Activated naive CD4-positive, alpha-beta T cell treated with anti-CD3 and anti-CD28 coated beads, Interleukin-2, amount 50 U/mL, for 24 hours (primary cell): ENCODE results near the gene DEFB131A.
"Not testable (repeated sequence)": the region's sequence is repeated elsewhere in the genome, so short reads cannot be mapped to it uniquely, and the experiment has no call there.

Experiments used
- H3K27ac Mint-ChIP-seq: one replicate; pipeline ENCODE4 v1.8.0; 2021; ENCODE audit warnings: mild to moderate bottlenecking, mixed read lengths
- H3K27me3 Mint-ChIP-seq: one replicate; pipeline ENCODE4 v1.8.0; 2021; ENCODE audit warnings: mixed read lengths
- H3K36me3 Mint-ChIP-seq: one replicate; pipeline ENCODE4 v1.8.0; 2021; ENCODE audit warnings: mixed read lengths
- H3K4me1 Mint-ChIP-seq: one replicate; pipeline ENCODE4 v1.8.0; 2021; ENCODE audit warnings: mixed read lengths
- H3K4me3 Mint-ChIP-seq: one replicate; pipeline ENCODE4 v1.8.0; 2021; ENCODE audit warnings: mild to moderate bottlenecking, mixed read lengths
- H3K9me3 Mint-ChIP-seq: one replicate; pipeline ENCODE4 v1.8.0; 2021; ENCODE audit warnings: mixed read lengths

DEFB131A gene

GRCh38 chr4:9444114-9444513 lies at the start of gene DEFB131A:
TSS of gene DEFB131A (plus strand) at chr4:9444414. CDS start at chr4:9444534, 120 bp downstream.
- not testable (repeated sequence) for H3K27ac Mint-ChIP-seq, H3K4me3 Mint-ChIP-seq, H3K36me3 Mint-ChIP-seq, H3K4me1 Mint-ChIP-seq, H3K27me3 Mint-ChIP-seq, H3K9me3 Mint-ChIP-seq

- H3K9me3 Mint-ChIP-seq = not testable (repeated sequence)
Observed at GRCh38 chr4:9405774-9406173, 38.4 kb upstream of the DEFB131A start.

GRCh38 chr4:9406491-9406890 lies 37.7 kb upstream of the DEFB131A start:
- H3K27me3 Mint-ChIP-seq, H3K27ac Mint-ChIP-seq, H3K36me3 Mint-ChIP-seq, H3K4me1 Mint-ChIP-seq, H3K4me3 Mint-ChIP-seq, H3K9me3 Mint-ChIP-seq: not testable (repeated sequence)

More at GRCh38 chr4:9405774-9406173, 38.4 kb upstream of the DEFB131A start:
- H3K4me1 Mint-ChIP-seq, H3K4me3 Mint-ChIP-seq, H3K27ac Mint-ChIP-seq, H3K36me3 Mint-ChIP-seq, H3K27me3 Mint-ChIP-seq: not testable (repeated sequence)

GRCh38 chr4:9409793-9410192 lies 34.4 kb upstream of the DEFB131A start:
- Mint-ChIP-seq H3K9me3 (peaks cover 15% of the 10 kb centered on the region), H3K27ac (no peak overlapping the region), H3K4me3 (no peak overlapping the region), H3K4me1 (no peaks in the 10 kb centered on the region), H3K27me3 (peaks cover 2% of the 10 kb centered on the region), H3K36me3 (no peaks in the 10 kb centered on the region)

GRCh38 chr4:9421884-9422455 lies 22.2 kb upstream of the DEFB131A start:
- H3K36me3 Mint-ChIP-seq, H3K4me1 Mint-ChIP-seq, H3K9me3 Mint-ChIP-seq, H3K4me3 Mint-ChIP-seq, H3K27ac Mint-ChIP-seq: not testable (repeated sequence)
- H3K27me3 Mint-ChIP-seq = peaks cover 14% of the 10 kb centered on the region

- not testable (repeated sequence) for H3K9me3 Mint-ChIP-seq, H3K36me3 Mint-ChIP-seq, H3K4me3 Mint-ChIP-seq, H3K4me1 Mint-ChIP-seq, H3K27ac Mint-ChIP-seq
- H3K27me3 Mint-ChIP-seq = peaks cover 13% of the 10 kb centered on the region
Observed at GRCh38 chr4:9425916-9426315, 18.3 kb upstream of the DEFB131A start.

- H3K9me3 Mint-ChIP-seq, H3K27ac Mint-ChIP-seq, H3K36me3 Mint-ChIP-seq, H3K27me3 Mint-ChIP-seq, H3K4me3 Mint-ChIP-seq, H3K4me1 Mint-ChIP-seq: not testable (repeated sequence)
Observed at GRCh38 chr4:9430061-9430460, 14.2 kb upstream of the DEFB131A start.

GRCh38 chr4:9433320-9433719 lies 10.9 kb upstream of the DEFB131A start:
- H3K4me1 Mint-ChIP-seq, H3K27ac Mint-ChIP-seq, H3K4me3 Mint-ChIP-seq, H3K27me3 Mint-ChIP-seq, H3K36me3 Mint-ChIP-seq, H3K9me3 Mint-ChIP-seq: not testable (repeated sequence)

GRCh38 chr4:9436728-9437127 lies 7.5 kb upstream of the DEFB131A start:
- not testable (repeated sequence) for H3K36me3 Mint-ChIP-seq, H3K27me3 Mint-ChIP-seq, H3K27ac Mint-ChIP-seq, H3K4me3 Mint-ChIP-seq, H3K9me3 Mint-ChIP-seq, H3K4me1 Mint-ChIP-seq

- not testable (repeated sequence) for H3K27me3 Mint-ChIP-seq, H3K27ac Mint-ChIP-seq, H3K4me3 Mint-ChIP-seq, H3K36me3 Mint-ChIP-seq, H3K4me1 Mint-ChIP-seq, H3K9me3 Mint-ChIP-seq
Observed at GRCh38 chr4:9442355-9442754, 1.9 kb upstream of the DEFB131A start.

GRCh38 chr4:9444681-9445080 lies 467 bp downstream of the DEFB131A start:
- H3K4me3 Mint-ChIP-seq, H3K27ac Mint-ChIP-seq, H3K9me3 Mint-ChIP-seq, H3K36me3 Mint-ChIP-seq, H3K4me1 Mint-ChIP-seq, H3K27me3 Mint-ChIP-seq: not testable (repeated sequence)

GRCh38 chr4:9452251-9452650 lies 8.0 kb downstream of the DEFB131A start:
- H3K9me3 Mint-ChIP-seq, H3K36me3 Mint-ChIP-seq, H3K4me3 Mint-ChIP-seq, H3K27ac Mint-ChIP-seq, H3K27me3 Mint-ChIP-seq, H3K4me1 Mint-ChIP-seq: not testable (repeated sequence)

- not testable (repeated sequence) for H3K9me3 Mint-ChIP-seq, H3K4me3 Mint-ChIP-seq
Observed at GRCh38 chr4:9454284-9454683, 10.1 kb downstream of the DEFB131A start.

GRCh38 chr4:9455046-9455445 lies 10.8 kb downstream of the DEFB131A start:
- H3K9me3 Mint-ChIP-seq, H3K4me3 Mint-ChIP-seq, H3K27ac Mint-ChIP-seq, H3K4me1 Mint-ChIP-seq, H3K27me3 Mint-ChIP-seq, H3K36me3 Mint-ChIP-seq: not testable (repeated sequence)

More at GRCh38 chr4:9454284-9454683, 10.1 kb downstream of the DEFB131A start:
- not testable (repeated sequence) for H3K27ac Mint-ChIP-seq, H3K27me3 Mint-ChIP-seq, H3K36me3 Mint-ChIP-seq, H3K4me1 Mint-ChIP-seq

GRCh38 chr4:9479466-9479865 lies 35.3 kb downstream of the DEFB131A start:
- H3K4me1 Mint-ChIP-seq, H3K36me3 Mint-ChIP-seq, H3K27me3 Mint-ChIP-seq, H3K4me3 Mint-ChIP-seq, H3K9me3 Mint-ChIP-seq, H3K27ac Mint-ChIP-seq: not testable (repeated sequence)

- H3K27ac Mint-ChIP-seq, H3K4me1 Mint-ChIP-seq, H3K4me3 Mint-ChIP-seq, H3K27me3 Mint-ChIP-seq, H3K9me3 Mint-ChIP-seq, H3K36me3 Mint-ChIP-seq: not testable (repeated sequence)
Observed at GRCh38 chr4:9480066-9480465, 35.9 kb downstream of the DEFB131A start.

- not testable (repeated sequence) for H3K27me3 Mint-ChIP-seq, H3K27ac Mint-ChIP-seq, H3K4me3 Mint-ChIP-seq, H3K9me3 Mint-ChIP-seq, H3K4me1 Mint-ChIP-seq, H3K36me3 Mint-ChIP-seq
Observed at GRCh38 chr4:9482871-9483270, 38.7 kb downstream of the DEFB131A start.

- not testable (repeated sequence) for H3K4me1 Mint-ChIP-seq, H3K4me3 Mint-ChIP-seq, H3K27ac Mint-ChIP-seq
Observed at GRCh38 chr4:9483682-9484081, 39.5 kb downstream of the DEFB131A start.

More at GRCh38 chr4:9483682-9484081, 39.5 kb downstream of the DEFB131A start:
- not testable (repeated sequence) for H3K36me3 Mint-ChIP-seq, H3K27me3 Mint-ChIP-seq, H3K9me3 Mint-ChIP-seq
